Psoas muscle (tissue), 8 donors: ENCODE results near the gene ELK1. TPM values are rescaled to one million over a fixed set of nuclear protein-coding genes. Genes with fewer than 3 reads are reported as not detected.

Source experiments
- ATAC-seq, 4 donors: fragments of 200-7000 bp; cut with Tn5 transposase; one replicate each; pipeline ENCODE4 v1.9.1; 2020; ENCODE audit warnings: moderate library complexity in 3 of 4, mild to moderate bottlenecking in 2 of 4
- DNase-seq, 2 donors: peaks; one replicate each; pipeline ENCODE4 v3.0.0-alpha.2; 2020
- H3K27ac ChIP-seq: fragments of 200-600 bp; one replicate; pipeline ENCODE4 v1.8.0; 2022
- H3K27me3 ChIP-seq, 3 donors: fragments of 200-600 bp in 1 of 3; one replicate each; pipeline versions ENCODE4 v1.6.1 to v1.8.0; 2013 to 2022; ENCODE audit warnings: low read length in 2 of 3, mild to moderate bottlenecking in 2 of 3, moderate library complexity in 1 of 3; ENCODE audit not compliant: insufficient read depth in 3 of 3
- H3K36me3 ChIP-seq, 2 donors: fragments of 200-600 bp in 1 of 2; one replicate each; pipeline versions ENCODE4 v1.6.1 to v1.8.0; 2013 to 2022; ENCODE audit warnings: low read depth in 1 of 2, mild to moderate bottlenecking in 1 of 2, moderate library complexity in 1 of 2; ENCODE audit not compliant: insufficient read depth in 1 of 2
- H3K4me1 ChIP-seq: fragments of 200-600 bp; one replicate; pipeline ENCODE4 v1.8.0; 2022
- H3K4me3 ChIP-seq: fragments of 200-600 bp; one replicate; pipeline ENCODE4 v1.8.0; 2022; ENCODE audit warnings: mild to moderate bottlenecking
- H3K9me3 ChIP-seq: fragments of 200-600 bp; one replicate; pipeline ENCODE4 v1.8.0; 2022
- WGBS, 3 donors: extraction: QIAGEN DNeasy Blood & Tissue Kit; methylation state at CpG; one replicate each; pipeline versions ENCODE4 v1.1.6 to v1.1.7; 2013; 5-methylcytosine and 5-hydroxymethylcytosine counted together
- intact Hi-C, 2 donors: fragments of 100-400 bp; cut with DNase I; formaldehyde crosslinking; loops; one replicate each; pipeline versions ENCODE4 v1.11.0 to v1.14.2; 2022
- polyA plus RNA-seq, 3 donors: library from polyadenylated mRNA; stranded (reverse); fragments of 200-250 nt; gene quantifications; one replicate each; pipeline ENCODE4 v1.2.3, GENCODE V29; 2013
- total RNA-seq, 4 donors: library from RNA; stranded (reverse); fragmentation: NEBNext Ultra II Directional in 2 of 4; extraction: Animal tissue kit (Norgen Biotek cat#: 25700) in 2 of 4; gene quantifications; one replicate each; pipeline versions ENCODE4 v1.2.1 to v1.2.4, GENCODE V29; 2021 to 2023
- TF ChIP-seq, protein P1 (sequence below): fragments of 200-600 bp; IDR thresholded peaks from one replicate; pipeline ENCODE4 v1.8.0; 2022; ENCODE audit warnings: antibody characterized with exemption
- donor health status: healthy with polysubstance abuse.
- donor health status: DM: no; HTN: no; CAD: no; lungs with moderate emphysema.
- donor health status: Bipolar disorder and iron deficiency.
- donor health status: healthy.
- donor health status: DM: yes; HTN: yes; CAD: no.
- donor health status: DM: no; HTN: no; CAD: no.
- donor health status: DM: no; HTN: no; CAD: no.
- donor health status: DM: yes; HTN: yes; CAD: no.

ELK1 gene
- total and polyA plus RNA-seq, 7 donors, result 18.7 to 55.7 (median 33.3) TPM

DNA sequence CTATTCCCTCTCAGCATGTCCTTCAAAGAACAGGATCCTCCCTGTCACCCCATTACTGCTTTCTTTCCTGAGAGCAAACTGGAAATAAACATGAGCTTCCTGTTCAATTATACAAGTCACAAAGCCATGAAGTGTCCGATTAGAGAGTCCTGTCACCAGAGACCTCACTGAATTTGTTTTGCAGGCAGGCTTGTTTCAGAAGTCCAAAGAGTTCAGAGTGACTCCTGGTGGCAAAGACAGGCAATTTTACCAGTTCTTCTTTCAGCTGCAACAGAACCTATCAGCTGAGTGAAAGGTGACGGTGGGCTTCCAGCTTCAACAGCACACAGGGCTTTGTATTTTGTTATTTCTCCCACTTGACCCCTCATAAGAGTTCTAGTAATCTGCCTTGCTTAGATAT lies 6.4 kb downstream of the ELK1 start:
- peak in 1 of 4 donors; percentile 43 for ATAC-seq
- Histone ChIP-seq H3K9me3 (no peaks in the 10 kb centered on the region), H3K27me3 (no peaks in the 10 kb centered on the region), H3K4me3 (no peak overlapping the region), H3K36me3 (peaks cover under 1 to 34% of the 10 kb centered on the region in 2 donors), H3K27ac (no peak overlapping the region), H3K4me1 (peaks cover 4% of the 10 kb centered on the region)
- DNase-seq, result no peak
- intact Hi-C loops, result loop anchor here in 1 of 2 donors (2.0 kb wide), 1 partner anchor 79 kb away; no protein-coding TSS in a partner anchor
- WGBS, 3 donors, result 24 to 42% (median 32%) methylated on average over 2 of the region's 2 CpGs
- TF ChIP-seq, protein P1, sequence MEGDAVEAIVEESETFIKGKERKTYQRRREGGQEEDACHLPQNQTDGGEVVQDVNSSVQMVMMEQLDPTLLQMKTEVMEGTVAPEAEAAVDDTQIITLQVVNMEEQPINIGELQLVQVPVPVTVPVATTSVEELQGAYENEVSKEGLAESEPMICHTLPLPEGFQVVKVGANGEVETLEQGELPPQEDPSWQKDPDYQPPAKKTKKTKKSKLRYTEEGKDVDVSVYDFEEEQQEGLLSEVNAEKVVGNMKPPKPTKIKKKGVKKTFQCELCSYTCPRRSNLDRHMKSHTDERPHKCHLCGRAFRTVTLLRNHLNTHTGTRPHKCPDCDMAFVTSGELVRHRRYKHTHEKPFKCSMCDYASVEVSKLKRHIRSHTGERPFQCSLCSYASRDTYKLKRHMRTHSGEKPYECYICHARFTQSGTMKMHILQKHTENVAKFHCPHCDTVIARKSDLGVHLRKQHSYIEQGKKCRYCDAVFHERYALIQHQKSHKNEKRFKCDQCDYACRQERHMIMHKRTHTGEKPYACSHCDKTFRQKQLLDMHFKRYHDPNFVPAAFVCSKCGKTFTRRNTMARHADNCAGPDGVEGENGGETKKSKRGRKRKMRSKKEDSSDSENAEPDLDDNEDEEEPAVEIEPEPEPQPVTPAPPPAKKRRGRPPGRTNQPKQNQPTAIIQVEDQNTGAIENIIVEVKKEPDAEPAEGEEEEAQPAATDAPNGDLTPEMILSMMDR, result no peak

DNA sequence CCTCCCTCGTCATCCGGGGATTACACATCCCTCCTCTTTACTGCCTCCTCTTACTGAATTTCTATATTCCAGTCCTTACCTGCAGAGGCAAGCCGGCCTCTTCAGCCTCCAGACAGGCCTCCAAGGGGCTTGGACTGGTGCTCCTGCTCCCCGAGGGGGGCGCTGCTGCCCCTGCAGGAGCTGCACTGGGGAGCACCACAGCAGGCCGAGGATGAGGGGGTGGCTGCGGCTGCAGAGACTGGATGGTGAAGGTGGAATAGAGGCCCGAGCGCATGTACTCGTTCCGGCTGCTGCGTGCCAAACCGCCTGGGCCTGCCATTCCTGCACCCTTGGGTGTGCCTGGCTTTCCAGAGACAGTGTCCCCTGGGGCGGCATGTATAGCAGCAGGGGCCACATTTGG lies 11.5 kb downstream of the ELK1 start:
- Histone ChIP-seq H3K4me1 (no peaks in the 10 kb centered on the region), H3K27ac (no peak overlapping the region), H3K27me3 (no peaks in the 10 kb centered on the region), H3K9me3 (no peaks in the 10 kb centered on the region), H3K36me3 (peaks cover 2 to 57% of the 10 kb centered on the region in 2 donors), H3K4me3 (no peak overlapping the region)
- WGBS, 3 donors, result 88 to 92% (median 91%) methylated on average over 10 to 14 of the region's 14 CpGs
- ATAC-seq (no peak), DNase-seq (no peak)
- TF ChIP-seq, protein P1, result no peak
- intact Hi-C loops, result no loop called here

DNA sequence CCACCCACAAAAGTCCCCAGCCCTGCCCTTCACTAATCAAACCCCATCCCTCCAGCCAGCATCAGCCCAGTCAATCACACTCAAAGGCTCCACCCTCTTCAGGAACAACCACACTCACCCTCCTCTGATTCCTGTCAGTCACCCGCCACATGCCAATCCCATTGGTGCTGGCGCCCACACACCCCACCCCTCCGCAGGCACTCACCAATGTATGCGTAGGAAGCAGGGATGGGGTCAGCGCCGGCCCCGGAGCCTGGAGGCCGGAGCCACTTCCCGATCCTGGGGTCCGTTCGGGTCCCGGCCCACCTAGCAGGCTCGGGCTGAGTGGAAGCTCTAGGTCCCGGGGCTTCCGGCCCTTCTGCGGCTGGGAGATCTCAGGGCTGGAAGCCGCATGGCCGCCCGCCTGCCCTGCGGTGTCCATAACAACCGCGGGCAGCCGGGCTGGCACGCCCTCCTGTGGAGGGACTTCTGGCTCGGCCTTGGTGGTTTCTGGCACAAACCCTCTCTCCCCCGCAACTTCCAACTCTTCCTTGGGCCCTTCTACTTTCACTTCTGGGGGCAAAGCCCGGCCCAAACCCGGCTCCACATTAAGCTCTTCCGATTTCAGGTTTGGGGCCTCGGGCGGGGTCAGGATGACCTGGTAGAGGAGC lies 12.7 kb downstream of the ELK1 start:
- Histone ChIP-seq H3K4me1 (no peaks in the 10 kb centered on the region), H3K36me3 (peaks cover 2 to 57% of the 10 kb centered on the region in 2 donors), H3K9me3 (no peaks in the 10 kb centered on the region), H3K27me3 (peaks cover 0 to under 1% (median 0%) of the 10 kb centered on the region in 3 donors), H3K27ac (no peak overlapping the region), H3K4me3 (peak overlapping the region; percentile 28)
- TF ChIP-seq, protein P1, result no peak
- 66 to 74% (median 74%) methylated on average over 14 to 31 of the region's 31 CpGs for WGBS, 3 donors
- ATAC-seq (peak in 3 of 4 donors; percentile 30 to 46 (median 38)), DNase-seq (peak in 1 of 2 donors; percentile 33)
- intact Hi-C loops, result no loop called here

DNA sequence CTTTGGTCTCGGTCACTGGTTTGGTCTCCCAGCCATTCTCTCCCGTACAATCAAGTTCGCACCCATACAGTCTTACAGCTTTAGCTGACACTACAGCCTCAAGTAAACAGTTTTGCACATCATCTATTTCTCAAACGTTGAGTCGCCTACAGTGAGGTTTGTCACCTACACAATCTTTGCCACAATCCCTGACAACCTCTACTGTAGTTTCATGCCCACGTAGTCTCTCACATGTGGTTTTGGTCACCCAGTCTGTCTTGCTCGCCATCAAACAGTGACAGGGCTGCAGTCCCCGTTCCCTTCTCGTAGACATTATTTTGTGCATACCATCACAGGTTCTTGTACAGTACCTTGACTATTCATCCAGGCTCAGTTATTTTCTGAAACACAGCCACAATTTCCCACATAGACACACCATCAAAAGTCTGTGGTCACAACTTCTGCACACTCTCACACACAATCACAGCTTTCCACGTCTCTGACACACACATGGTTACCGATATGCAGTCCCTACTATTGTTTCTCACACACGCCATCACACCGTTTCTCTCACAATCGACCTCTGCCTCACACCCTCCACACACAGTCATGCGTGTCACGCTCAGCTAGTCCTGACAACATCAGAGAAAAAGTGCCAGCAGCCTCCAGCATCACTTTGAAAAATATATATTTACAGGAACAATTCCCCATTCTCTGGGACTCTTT lies 15.3 kb downstream of the ELK1 start:
- TF ChIP-seq, protein P1, result no peak
- Histone ChIP-seq H3K4me1 (no peaks in the 10 kb centered on the region), H3K27me3 (peaks cover 0 to 3% (median 0%) of the 10 kb centered on the region in 3 donors), H3K4me3 (no peak overlapping the region), H3K36me3 (peaks cover 2 to 42% of the 10 kb centered on the region in 2 donors), H3K9me3 (no peaks in the 10 kb centered on the region), H3K27ac (no peak overlapping the region)
- 82 to 89% (median 87%) methylated on average over 16 of the region's 16 CpGs for WGBS, 3 donors
- ATAC-seq (no peak), DNase-seq (no peak)
- intact Hi-C loops, result no loop called here
